HG02938 (cell line): Measurements from ENCODE around the gene RALGDS.

Experiments used
- ATAC-seq: cut with Tn5 transposase; IDR thresholded peaks from one replicate; pipeline ENCODE4 v1.9.1; 2021; ENCODE audit warnings: mild to moderate bottlenecking, moderate library complexity; ENCODE audit not compliant: unreplicated experiment

RALGDS gene

DNA sequence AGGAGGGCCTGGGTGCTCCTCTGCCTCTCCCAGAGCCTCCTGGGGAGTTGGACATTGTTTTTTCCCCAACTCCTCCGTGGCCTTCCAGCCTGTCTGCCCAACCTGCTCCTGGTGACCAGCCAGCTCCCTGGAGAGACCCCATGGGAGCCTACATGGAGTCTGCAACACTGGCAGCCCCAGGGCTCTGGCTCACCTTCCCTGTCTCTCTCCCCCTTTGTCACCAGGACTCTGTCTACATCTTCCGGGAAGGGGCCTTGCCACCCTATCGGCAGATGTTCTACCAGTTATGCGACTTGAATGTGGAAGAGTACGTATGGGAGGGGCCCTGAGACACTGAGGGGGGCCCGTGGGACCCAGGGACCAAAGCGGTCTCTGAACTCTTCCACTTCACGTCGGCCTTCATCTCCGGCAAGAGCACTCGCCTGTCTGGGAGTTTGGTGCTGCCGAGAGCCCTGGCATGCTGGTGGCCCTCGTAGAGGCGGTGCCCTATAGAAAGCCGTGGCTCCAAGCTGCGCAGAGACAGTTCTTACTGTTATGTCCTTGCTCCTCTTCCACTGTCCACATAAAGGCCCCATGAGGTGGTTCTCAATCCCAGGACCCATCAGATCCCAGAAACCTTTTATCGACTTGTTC is 65.1 kb downstream of the RALGDS start:
- no peak for ATAC-seq

DNA sequence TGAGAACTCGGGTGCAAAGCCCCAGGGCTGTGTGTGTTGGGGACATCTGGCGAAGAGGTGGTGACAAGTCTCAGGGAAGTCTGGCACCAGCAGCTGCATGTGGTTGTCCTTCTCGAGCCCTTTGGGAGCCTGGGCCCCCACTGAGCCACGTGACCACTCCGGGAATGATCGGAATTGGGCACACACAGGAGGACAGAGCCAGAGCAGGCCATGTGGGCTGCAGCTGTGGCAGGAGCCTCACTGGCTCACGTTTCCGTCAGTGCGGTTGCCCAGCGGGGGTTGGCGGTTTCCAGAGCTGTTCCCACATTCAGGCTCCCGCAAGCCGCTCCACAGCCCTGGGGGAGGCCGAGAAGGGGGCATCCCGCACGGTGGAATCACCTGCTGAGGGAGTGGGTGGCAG is 66.1 kb downstream of the RALGDS start:
- ATAC-seq: no peak

DNA sequence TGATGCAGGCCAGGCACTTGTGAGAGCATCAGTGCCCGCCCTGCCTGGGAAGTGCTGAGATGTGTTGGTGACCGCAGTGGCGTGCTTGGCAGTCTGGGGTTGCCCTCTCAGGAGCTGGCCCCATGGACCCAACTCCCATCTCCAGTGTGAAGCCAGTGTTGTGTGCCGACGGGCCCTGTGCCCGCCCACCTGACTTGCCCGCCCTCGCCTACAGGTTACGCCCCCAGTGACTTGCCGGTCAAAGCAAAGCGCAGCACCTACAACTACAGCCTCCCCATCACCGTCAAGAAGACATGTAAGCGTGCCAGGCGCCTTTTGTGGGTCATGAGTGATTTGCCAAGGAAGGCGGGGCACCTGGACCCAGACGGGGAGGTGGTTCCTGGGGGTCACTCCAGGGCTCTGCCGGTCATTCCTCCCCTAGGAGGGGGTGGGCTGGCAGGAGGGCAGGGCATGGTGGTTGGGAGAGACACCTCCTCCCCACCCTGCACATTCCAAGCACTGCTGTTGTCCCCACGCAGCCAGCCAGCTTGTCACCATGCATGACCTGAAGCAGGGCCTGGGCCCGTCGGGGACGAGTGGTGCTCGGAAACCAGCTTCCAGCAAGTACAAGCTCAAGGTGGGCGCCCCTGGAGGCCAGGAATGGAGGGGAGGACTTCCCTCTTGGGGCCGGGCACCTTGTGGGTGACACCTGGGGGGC is 66.7 kb downstream of the RALGDS start:
- no peak for ATAC-seq

DNA sequence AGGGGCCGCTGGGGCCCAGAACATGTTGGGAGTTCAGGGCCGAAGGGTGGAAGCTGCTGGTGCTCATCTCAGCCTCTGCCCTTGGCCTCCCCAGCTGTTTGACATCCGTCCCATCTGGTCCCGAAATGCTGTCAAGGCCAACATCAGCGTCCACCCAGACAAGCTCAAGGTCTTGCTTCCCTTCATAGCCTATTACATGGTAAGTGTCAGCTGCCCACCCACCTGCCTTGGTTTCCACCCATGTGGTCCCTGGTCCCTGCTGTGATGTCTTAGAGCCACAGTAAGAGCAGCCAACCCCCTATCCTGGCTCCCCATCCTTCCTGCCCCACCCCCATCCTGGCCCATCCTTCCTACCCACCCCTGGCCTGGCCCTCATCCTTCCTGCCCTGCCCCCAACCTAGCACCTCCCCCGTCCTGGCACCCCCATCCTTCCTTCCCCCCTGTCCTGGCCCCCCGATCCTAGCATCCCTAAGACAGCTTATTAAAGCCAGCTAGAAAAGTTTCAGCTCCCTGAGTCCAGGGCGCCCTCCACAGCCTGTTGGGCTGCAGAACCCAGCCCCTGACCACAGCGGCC is 69.0 kb downstream of the RALGDS start:
- ATAC-seq: no peak

DNA sequence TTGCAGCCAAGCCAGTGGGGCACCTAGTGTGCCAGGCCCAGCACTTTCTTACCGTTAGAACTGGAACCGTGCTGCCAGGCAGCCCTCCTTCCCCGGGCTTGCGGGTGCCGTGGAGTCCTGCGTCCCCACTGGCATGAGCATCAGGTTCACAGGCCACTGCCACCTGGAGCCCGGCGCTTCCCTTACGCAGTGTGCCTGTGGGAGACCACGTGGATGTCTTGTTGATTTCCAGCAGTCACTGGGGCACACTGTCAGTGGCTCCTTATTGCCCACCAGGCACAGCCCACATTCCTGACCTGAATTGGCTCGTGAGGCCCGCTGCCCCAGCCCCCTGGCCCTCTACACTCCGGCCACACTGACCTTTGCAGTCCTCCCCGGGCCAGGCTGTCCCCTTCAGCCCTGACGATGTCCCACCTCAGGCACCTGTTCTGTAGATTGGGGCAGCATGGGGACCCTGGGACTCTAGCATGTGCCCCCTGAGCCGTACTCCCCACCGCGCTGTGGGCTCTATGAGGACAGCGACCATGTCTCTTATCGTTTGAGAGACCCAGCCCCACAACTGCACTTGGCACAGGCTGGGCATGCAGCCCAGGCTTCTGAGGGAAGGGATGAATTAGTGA is 69.6 kb downstream of the RALGDS start:
- ATAC-seq: no peak

DNA sequence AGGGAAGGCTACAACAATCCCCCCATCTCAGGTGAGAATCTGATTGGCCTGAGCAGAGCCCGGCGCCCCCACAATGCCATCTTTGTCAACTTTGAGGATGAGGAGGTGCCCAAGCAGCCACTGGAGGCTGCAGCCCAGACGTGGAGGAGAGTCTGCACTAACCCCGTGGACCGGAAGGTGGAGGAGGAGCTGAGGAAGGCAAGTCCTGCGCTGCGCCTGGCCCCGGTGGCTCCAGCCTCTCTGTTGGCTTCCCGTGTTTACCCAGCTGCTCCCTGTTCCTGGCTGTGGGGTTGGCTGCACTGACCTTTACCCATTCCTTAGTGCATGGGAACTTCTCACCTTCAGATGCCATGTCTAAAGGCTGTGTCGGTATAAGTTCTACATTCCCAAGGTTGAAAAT is 70.3 kb downstream of the RALGDS start:
- ATAC-seq: no peak

DNA sequence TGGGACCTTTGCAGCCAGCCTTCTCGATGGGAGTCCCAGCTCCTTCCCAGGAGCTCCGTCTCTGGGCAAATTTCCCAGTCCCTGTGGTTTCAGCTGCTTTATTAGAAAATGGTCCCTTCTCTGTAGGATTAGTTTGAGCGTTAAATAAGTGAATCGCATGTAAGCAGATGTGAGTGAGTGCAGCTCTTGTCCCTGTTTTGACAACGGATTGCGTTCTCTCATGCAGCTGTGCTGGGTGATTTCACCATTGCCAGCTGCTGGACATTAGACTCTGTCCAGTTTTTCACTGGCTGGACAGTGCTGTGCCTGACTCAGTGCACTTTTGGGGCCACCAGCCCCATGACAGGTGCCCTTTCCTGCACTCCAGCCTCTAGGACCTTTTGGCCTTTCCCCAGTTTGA is 70.9 kb downstream of the RALGDS start:
- no peak for ATAC-seq

DNA sequence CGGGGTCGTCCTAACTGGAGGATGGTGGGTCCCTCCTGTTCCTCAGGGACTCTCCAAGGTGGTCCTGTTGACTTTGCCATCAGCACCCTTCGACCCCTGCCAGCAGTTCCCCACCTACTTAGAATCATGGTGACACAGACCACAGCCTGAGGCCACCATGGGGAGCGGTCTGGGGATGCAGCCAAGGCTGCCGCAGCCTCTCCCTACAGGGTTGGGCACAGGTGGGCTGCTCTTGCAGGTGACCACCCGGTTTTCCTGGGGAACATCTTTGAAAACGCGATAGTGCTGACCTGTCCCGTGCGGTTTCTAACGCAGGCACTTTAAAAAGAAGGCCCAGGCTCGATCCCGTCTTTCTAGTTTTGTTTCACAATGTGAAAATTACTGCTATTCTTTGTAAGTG is 72.0 kb downstream of the RALGDS start:
- no peak for ATAC-seq

DNA sequence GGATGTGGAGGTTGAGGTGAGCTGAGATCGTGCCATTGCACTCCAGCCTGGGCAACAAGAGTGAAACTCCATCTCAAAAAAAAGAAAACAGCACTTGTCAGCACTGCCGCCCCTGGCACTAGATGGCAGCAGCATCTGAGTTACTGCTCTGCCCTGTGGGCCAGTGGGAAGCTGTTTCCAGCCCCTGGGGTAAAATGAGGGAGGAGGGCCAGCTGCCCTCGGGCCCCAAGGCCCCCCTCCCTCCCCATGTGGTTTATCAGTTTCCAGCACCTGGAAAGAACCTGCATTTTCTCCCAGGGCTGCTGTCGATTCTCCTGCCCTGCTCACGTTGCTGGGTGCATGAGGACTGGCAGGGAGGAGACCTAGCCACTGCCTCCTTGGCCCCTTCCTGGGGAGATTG is 72.4 kb downstream of the RALGDS start:
- no peak for ATAC-seq
